NCI-H1694 (cell line): ENCODE measurements around the gene OTULIN.

Experiments
- DNase-seq: peaks from one replicate; lab custom pipeline; 2025; lab: John Stamatoyannopoulos, UW

OTULIN gene

GRCh38 chr5:14696851-14697250 lies 32.3 kb downstream of the OTULIN start:
- no peak for DNase-seq

- no peak for DNase-seq
Measured at GRCh38 chr5:14698495-14698894, 34.0 kb downstream of the OTULIN start.

GRCh38 chr5:14699159-14699558 lies 34.6 kb downstream of the OTULIN start:
- DNase-seq, result no peak

GRCh38 chr5:14699807-14700400 lies 35.4 kb downstream of the OTULIN start:
- DNase-seq, result no peak

- DNase-seq, result no peak
Measured at GRCh38 chr5:14700478-14701436, 36.2 kb downstream of the OTULIN start.

GRCh38 chr5:14701556-14701955 lies 37.0 kb downstream of the OTULIN start:
- no peak for DNase-seq

- no peak for DNase-seq
Measured at GRCh38 chr5:14702238-14702839, 37.8 kb downstream of the OTULIN start.

GRCh38 chr5:14705556-14705955 lies 41.0 kb downstream of the OTULIN start:
- DNase-seq, result no peak

- DNase-seq, result no peak
Measured at GRCh38 chr5:14706615-14707021, 42.1 kb downstream of the OTULIN start.

- no peak for DNase-seq
Measured at GRCh38 chr5:14707811-14708390, 43.4 kb downstream of the OTULIN start.

- no peak for DNase-seq
Measured at GRCh38 chr5:14708551-14708950, 44.0 kb downstream of the OTULIN start.

- DNase-seq, result no peak
Measured at GRCh38 chr5:14710313-14710994, 45.9 kb downstream of the OTULIN start.

- no peak for DNase-seq
Measured at GRCh38 chr5:14712131-14712530, 47.6 kb downstream of the OTULIN start.

GRCh38 chr5:14712666-14713065 lies 48.1 kb downstream of the OTULIN start:
- DNase-seq, result no peak

GRCh38 chr5:14713476-14714390 lies 49.2 kb downstream of the OTULIN start:
- DNase-seq, result no peak

GRCh38 chr5:14714706-14715105 lies 50.2 kb downstream of the OTULIN start:
- no peak for DNase-seq

- no peak for DNase-seq
Measured at GRCh38 chr5:14715481-14715880, 51.0 kb downstream of the OTULIN start.

GRCh38 chr5:14716755-14717752 lies 52.5 kb downstream of the OTULIN start:
- DNase-seq, result no peak

GRCh38 chr5:14718778-14719177 lies 54.3 kb downstream of the OTULIN start:
- DNase-seq, result no peak
